ENCODE results near the gene ADRB2. TPM values are rescaled to one million over a fixed set of nuclear protein-coding genes. Genes with fewer than 3 reads are reported as not detected.

ADRB2 gene
- total and polyA plus RNA-seq, 4 donors: 1.2 to 7.6 (median 3.8) TPM

- Histone ChIP-seq H3K4me1 (ENCODE audit: control insufficient read depth in 4 of 4, insufficient read depth in 4 of 4, low read length in 3 of 4) (no peaks in the 10 kb centered on the region), H3K36me3 (ENCODE audit: control insufficient read depth in 4 of 4, insufficient read depth in 3 of 4, low read depth in 1 of 4, low read length in 3 of 4) (no peaks in the 10 kb centered on the region), H3K9ac (ENCODE audit: low read depth in 1 of 2, low read length in 2 of 2) (no peak overlapping the region), H3K9me3 (ENCODE audit: control insufficient read depth in 4 of 4, low read length in 3 of 4) (no peaks in the 10 kb centered on the region), H3K27me3 (ENCODE audit: control insufficient read depth in 4 of 4, insufficient read depth in 4 of 4, low read length in 3 of 4) (no peaks in the 10 kb centered on the region), H3K27ac (ENCODE audit: low read depth in 1 of 2, low read length in 2 of 2) (no peak overlapping the region), H3K4me3 (ENCODE audit: low read depth in 1 of 3, low read length in 3 of 3) (no peak overlapping the region)
- DNase-seq (ENCODE audit: low spot score): no peak
- TF ChIP-seq HNF4A (conservative IDR thresholded peaks at IDR 0.05) (no peak), GABPA (IDR thresholded peaks at IDR 0.05 in 1 of 2, conservative IDR thresholded peaks at IDR 0.05 in 1 of 2) (no peak), ATF3 (IDR thresholded peaks at IDR 0.05) (no peak), JUND (IDR thresholded peaks at IDR 0.05) (no peak), FOXA1 (IDR thresholded peaks at IDR 0.05) (no peak), RAD21 (IDR thresholded peaks at IDR 0.05) (no peak), TAF1 (conservative IDR thresholded peaks at IDR 0.05) (no peak), RXRA (IDR thresholded peaks at IDR 0.05) (no peak), HNF4G (IDR thresholded peaks at IDR 0.05) (no peak), EGR1 (IDR thresholded peaks at IDR 0.05; ENCODE audit: low read depth in 2 of 2) (no peak), SP1 (IDR thresholded peaks at IDR 0.05) (no peak)
- TF ChIP-seq, protein P1, sequence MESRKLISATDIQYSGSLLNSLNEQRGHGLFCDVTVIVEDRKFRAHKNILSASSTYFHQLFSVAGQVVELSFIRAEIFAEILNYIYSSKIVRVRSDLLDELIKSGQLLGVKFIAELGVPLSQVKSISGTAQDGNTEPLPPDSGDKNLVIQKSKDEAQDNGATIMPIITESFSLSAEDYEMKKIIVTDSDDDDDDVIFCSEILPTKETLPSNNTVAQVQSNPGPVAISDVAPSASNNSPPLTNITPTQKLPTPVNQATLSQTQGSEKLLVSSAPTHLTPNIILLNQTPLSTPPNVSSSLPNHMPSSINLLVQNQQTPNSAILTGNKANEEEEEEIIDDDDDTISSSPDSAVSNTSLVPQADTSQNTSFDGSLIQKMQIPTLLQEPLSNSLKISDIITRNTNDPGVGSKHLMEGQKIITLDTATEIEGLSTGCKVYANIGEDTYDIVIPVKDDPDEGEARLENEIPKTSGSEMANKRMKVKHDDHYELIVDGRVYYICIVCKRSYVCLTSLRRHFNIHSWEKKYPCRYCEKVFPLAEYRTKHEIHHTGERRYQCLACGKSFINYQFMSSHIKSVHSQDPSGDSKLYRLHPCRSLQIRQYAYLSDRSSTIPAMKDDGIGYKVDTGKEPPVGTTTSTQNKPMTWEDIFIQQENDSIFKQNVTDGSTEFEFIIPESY (IDR thresholded peaks at IDR 0.05): no peak
- TF ChIP-seq, protein P2, sequence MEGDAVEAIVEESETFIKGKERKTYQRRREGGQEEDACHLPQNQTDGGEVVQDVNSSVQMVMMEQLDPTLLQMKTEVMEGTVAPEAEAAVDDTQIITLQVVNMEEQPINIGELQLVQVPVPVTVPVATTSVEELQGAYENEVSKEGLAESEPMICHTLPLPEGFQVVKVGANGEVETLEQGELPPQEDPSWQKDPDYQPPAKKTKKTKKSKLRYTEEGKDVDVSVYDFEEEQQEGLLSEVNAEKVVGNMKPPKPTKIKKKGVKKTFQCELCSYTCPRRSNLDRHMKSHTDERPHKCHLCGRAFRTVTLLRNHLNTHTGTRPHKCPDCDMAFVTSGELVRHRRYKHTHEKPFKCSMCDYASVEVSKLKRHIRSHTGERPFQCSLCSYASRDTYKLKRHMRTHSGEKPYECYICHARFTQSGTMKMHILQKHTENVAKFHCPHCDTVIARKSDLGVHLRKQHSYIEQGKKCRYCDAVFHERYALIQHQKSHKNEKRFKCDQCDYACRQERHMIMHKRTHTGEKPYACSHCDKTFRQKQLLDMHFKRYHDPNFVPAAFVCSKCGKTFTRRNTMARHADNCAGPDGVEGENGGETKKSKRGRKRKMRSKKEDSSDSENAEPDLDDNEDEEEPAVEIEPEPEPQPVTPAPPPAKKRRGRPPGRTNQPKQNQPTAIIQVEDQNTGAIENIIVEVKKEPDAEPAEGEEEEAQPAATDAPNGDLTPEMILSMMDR (IDR thresholded peaks at IDR 0.05; ENCODE audit: low read depth, low read length, missing input control): no peak
- TF ChIP-seq, protein P3, sequence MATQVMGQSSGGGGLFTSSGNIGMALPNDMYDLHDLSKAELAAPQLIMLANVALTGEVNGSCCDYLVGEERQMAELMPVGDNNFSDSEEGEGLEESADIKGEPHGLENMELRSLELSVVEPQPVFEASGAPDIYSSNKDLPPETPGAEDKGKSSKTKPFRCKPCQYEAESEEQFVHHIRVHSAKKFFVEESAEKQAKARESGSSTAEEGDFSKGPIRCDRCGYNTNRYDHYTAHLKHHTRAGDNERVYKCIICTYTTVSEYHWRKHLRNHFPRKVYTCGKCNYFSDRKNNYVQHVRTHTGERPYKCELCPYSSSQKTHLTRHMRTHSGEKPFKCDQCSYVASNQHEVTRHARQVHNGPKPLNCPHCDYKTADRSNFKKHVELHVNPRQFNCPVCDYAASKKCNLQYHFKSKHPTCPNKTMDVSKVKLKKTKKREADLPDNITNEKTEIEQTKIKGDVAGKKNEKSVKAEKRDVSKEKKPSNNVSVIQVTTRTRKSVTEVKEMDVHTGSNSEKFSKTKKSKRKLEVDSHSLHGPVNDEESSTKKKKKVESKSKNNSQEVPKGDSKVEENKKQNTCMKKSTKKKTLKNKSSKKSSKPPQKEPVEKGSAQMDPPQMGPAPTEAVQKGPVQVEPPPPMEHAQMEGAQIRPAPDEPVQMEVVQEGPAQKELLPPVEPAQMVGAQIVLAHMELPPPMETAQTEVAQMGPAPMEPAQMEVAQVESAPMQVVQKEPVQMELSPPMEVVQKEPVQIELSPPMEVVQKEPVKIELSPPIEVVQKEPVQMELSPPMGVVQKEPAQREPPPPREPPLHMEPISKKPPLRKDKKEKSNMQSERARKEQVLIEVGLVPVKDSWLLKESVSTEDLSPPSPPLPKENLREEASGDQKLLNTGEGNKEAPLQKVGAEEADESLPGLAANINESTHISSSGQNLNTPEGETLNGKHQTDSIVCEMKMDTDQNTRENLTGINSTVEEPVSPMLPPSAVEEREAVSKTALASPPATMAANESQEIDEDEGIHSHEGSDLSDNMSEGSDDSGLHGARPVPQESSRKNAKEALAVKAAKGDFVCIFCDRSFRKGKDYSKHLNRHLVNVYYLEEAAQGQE (IDR thresholded peaks at IDR 0.05): no peak
These were observed 47.5 kb upstream of the ADRB2 start for GRCh38 chr5:148778882-148779281.

DNA sequence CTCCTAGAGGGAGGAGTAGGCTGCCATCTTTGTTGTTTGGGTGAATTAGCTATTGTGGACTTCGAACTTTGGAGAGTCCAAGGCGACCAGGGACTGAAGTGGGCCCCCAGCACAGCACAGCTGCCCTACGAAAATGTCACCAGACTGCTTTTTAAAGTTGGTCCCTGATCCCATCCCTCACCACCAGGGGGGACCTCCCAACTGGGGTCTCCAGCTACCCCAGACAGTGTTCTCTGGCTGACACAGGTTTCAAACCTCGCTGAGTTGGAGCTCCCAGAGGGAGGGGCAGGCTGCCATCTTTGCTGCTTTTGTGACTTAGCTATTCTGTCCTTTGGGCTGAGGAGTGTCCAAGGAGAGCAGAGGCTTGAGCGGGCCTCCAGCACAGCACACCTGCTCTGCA, 45.7 kb upstream of the ADRB2 start:
- no peaks in the 10 kb centered on the region for H3K27me3 ChIP-seq (ENCODE audit: control insufficient read depth in 4 of 4, insufficient read depth in 4 of 4, low read length in 3 of 4)
- H3K36me3 ChIP-seq (ENCODE audit: control insufficient read depth in 4 of 4, insufficient read depth in 3 of 4, low read depth in 1 of 4, low read length in 3 of 4): no peaks in the 10 kb centered on the region
- TF ChIP-seq HNF4A (conservative IDR thresholded peaks at IDR 0.05) (no peak), TAF1 (conservative IDR thresholded peaks at IDR 0.05) (no peak), HNF4G (IDR thresholded peaks at IDR 0.05) (no peak), JUND (IDR thresholded peaks at IDR 0.05) (no peak), EGR1 (IDR thresholded peaks at IDR 0.05; ENCODE audit: low read depth in 2 of 2) (no peak), RAD21 (IDR thresholded peaks at IDR 0.05) (no peak), NR2F2 (IDR thresholded peaks at IDR 0.05) (no peak), RXRA (IDR thresholded peaks at IDR 0.05) (no peak), YY1 (IDR thresholded peaks at IDR 0.05) (no peak), FOXA2 (IDR thresholded peaks at IDR 0.05) (no peak)
- TF ChIP-seq, protein P3 (IDR thresholded peaks at IDR 0.05): no peak
- TF ChIP-seq, protein P1 (IDR thresholded peaks at IDR 0.05): no peak
- H3K27ac ChIP-seq (ENCODE audit: low read depth in 1 of 2, low read length in 2 of 2): no peak overlapping the region
- WGBS: 94% methylated on average over 5 of the region's 5 CpGs
- no peaks in the 10 kb centered on the region for H3K4me1 ChIP-seq (ENCODE audit: control insufficient read depth in 4 of 4, insufficient read depth in 4 of 4, low read length in 3 of 4)
- no peak overlapping the region for H3K4me3 ChIP-seq (ENCODE audit: low read depth in 1 of 3, low read length in 3 of 3)
- no peak for DNase-seq (ENCODE audit: low spot score)
- no peaks in the 10 kb centered on the region for H3K9me3 ChIP-seq (ENCODE audit: control insufficient read depth in 4 of 4, low read length in 3 of 4)
- no peak overlapping the region for H3K9ac ChIP-seq (ENCODE audit: low read depth in 1 of 2, low read length in 2 of 2)

Data from liver (tissue), 9 donors.